Measurements from ENCODE around the gene CLASP1. TPM values are rescaled to one million over a fixed set of nuclear protein-coding genes. Genes with fewer than 3 reads are reported as not detected.

Gene CLASP1
- total RNA-seq, 4 donors from 2014 or later, result 43.0 to 53.9 (median 51.3) TPM

GRCh38 chr2:121372721-121373353 lies 276.4 kb downstream of the CLASP1 start:
- intact Hi-C loops (cut with DNase I; ENCODE audit: low total_unique reads), result no loop called here

GRCh38 chr2:121372082-121372481 lies 277.2 kb downstream of the CLASP1 start:
- H3K4me3 ChIP-seq, result no peak overlapping the region
- in situ Hi-C loops (cut with MboI; ENCODE audit: low pct_ligation_motif_present in 1 of 4, low pct_unique_long_range_greater_than_20kb in 1 of 4, low sequenced_read_pairs in 3 of 4), result loop anchor here in 3 of 4 donors (25.0 kb wide), 2 partner anchors 285 to 685 kb away; no protein-coding TSS in a partner anchor
- H3K27me3 ChIP-seq, result no peaks in the 10 kb centered on the region
- H3K27ac ChIP-seq, result no peak overlapping the region
- H3K36me3 ChIP-seq, result peaks cover 0 to 22% (median 5%) of the 10 kb centered on the region in 4 donors
- TF ChIP-seq POLR2AphosphoS5 (IDR thresholded peaks at IDR 0.05), result no peak
- no peak for TF ChIP-seq EP300 (IDR thresholded peaks at IDR 0.05; ENCODE audit: low read depth)
- TF ChIP-seq CTCF (IDR thresholded peaks at IDR 0.05), result no peak
- no peak for TF ChIP-seq POLR2A (IDR thresholded peaks at IDR 0.05)
- no peaks in the 10 kb centered on the region for H3K9me3 ChIP-seq
- intact Hi-C loops (cut with DNase I; ENCODE audit: low total_unique reads), result no loop called here
- H3K4me1 ChIP-seq, result peaks cover 0 to 13% (median 4%) of the 10 kb centered on the region in 4 donors
- no peak for DNase-seq

More at GRCh38 chr2:121372721-121373353, 276.4 kb downstream of the CLASP1 start:
- no peak overlapping the region for H3K4me3 ChIP-seq
- in situ Hi-C loops (cut with MboI; ENCODE audit: low pct_ligation_motif_present in 1 of 4, low pct_unique_long_range_greater_than_20kb in 1 of 4, low sequenced_read_pairs in 3 of 4), result loop anchor here in 3 of 4 donors (25.0 kb wide), 2 partner anchors 286 to 686 kb away; no protein-coding TSS in a partner anchor
- H3K27ac ChIP-seq, result no peak overlapping the region
- H3K9me3 ChIP-seq, result no peaks in the 10 kb centered on the region
- H3K4me1 ChIP-seq, result peaks cover 0 to 13% (median 4%) of the 10 kb centered on the region in 4 donors
- TF ChIP-seq POLR2A (IDR thresholded peaks at IDR 0.05), result no peak
- TF ChIP-seq CTCF (IDR thresholded peaks at IDR 0.05), result no peak
- no peak for TF ChIP-seq POLR2AphosphoS5 (IDR thresholded peaks at IDR 0.05)
- no peak for TF ChIP-seq EP300 (IDR thresholded peaks at IDR 0.05; ENCODE audit: low read depth)
- H3K27me3 ChIP-seq, result no peaks in the 10 kb centered on the region
- no peak for DNase-seq
- H3K36me3 ChIP-seq, result peaks cover 0 to 26% (median 5%) of the 10 kb centered on the region in 4 donors
- WGBS, 2 donors (ENCODE audit: low coverage in 1 of 2), result 87% methylated on average over 7 of the region's 7 CpGs; no CpG with 5 or more reads in 1 of the 2 donors

GRCh38 chr2:121368836-121369235 lies 280.4 kb downstream of the CLASP1 start:
- Histone ChIP-seq H3K4me3 (no peak overlapping the region), H3K9me3 (no peaks in the 10 kb centered on the region), H3K27ac (no peak overlapping the region), H3K27me3 (no peaks in the 10 kb centered on the region), H3K36me3 (peaks cover 0 to 11% (median 1%) of the 10 kb centered on the region in 4 donors), H3K4me1 (peaks cover 0 to 15% (median 6%) of the 10 kb centered on the region in 4 donors)
- TF ChIP-seq POLR2A (IDR thresholded peaks at IDR 0.05) (no peak), CTCF (IDR thresholded peaks at IDR 0.05) (no peak), EP300 (IDR thresholded peaks at IDR 0.05; ENCODE audit: low read depth) (no peak)
- in situ Hi-C loops (cut with MboI; ENCODE audit: low pct_ligation_motif_present in 1 of 4, low pct_unique_long_range_greater_than_20kb in 1 of 4, low sequenced_read_pairs in 3 of 4) (loop anchor here in 3 of 4 donors (25.0 kb wide), 2 partner anchors 282 to 682 kb away; no protein-coding TSS in a partner anchor), intact Hi-C loops (cut with DNase I; ENCODE audit: low total_unique reads) (no loop called here)
- DNase-seq, result no peak

- no peak for DNase-seq
- Histone ChIP-seq H3K27me3 (no peaks in the 10 kb centered on the region), H3K4me3 (no peak overlapping the region), H3K4me1 (peaks cover 0 to 22% (median 6%) of the 10 kb centered on the region in 4 donors), H3K9me3 (no peaks in the 10 kb centered on the region), H3K36me3 (peaks cover 0 to 8% (median under 1%) of the 10 kb centered on the region in 4 donors), H3K27ac (no peak overlapping the region)
- 94 to 98% methylated on average over 4 to 7 of the region's 7 CpGs for WGBS, 2 donors (ENCODE audit: low coverage in 1 of 2)
- intact Hi-C loops (cut with DNase I; ENCODE audit: low total_unique reads), result no loop called here
- TF ChIP-seq POLR2A (IDR thresholded peaks at IDR 0.05), result no peak
- TF ChIP-seq CTCF (IDR thresholded peaks at IDR 0.05), result no peak
- TF ChIP-seq POLR2AphosphoS5 (IDR thresholded peaks at IDR 0.05), result no peak
- TF ChIP-seq EP300 (IDR thresholded peaks at IDR 0.05; ENCODE audit: low read depth), result no peak
- in situ Hi-C loops (cut with MboI; ENCODE audit: low pct_ligation_motif_present in 1 of 4, low pct_unique_long_range_greater_than_20kb in 1 of 4, low sequenced_read_pairs in 3 of 4), result loop anchor here in 3 of 4 donors (25.0 kb wide), 2 partner anchors 281 to 681 kb away; no protein-coding TSS in a partner anchor
Observed at GRCh38 chr2:121368155-121368554, 281.1 kb downstream of the CLASP1 start.
